SIG-M5 treated with dmso at 0.1 percent for 504 hours (cell line): ENCODE data around the gene OBSCN.

Experiments used
- DNase-seq: peaks from one replicate; lab custom pipeline; 2025; ENCODE audit not compliant: unreplicated experiment; lab: John Stamatoyannopoulos, UW

OBSCN gene

DNA sequence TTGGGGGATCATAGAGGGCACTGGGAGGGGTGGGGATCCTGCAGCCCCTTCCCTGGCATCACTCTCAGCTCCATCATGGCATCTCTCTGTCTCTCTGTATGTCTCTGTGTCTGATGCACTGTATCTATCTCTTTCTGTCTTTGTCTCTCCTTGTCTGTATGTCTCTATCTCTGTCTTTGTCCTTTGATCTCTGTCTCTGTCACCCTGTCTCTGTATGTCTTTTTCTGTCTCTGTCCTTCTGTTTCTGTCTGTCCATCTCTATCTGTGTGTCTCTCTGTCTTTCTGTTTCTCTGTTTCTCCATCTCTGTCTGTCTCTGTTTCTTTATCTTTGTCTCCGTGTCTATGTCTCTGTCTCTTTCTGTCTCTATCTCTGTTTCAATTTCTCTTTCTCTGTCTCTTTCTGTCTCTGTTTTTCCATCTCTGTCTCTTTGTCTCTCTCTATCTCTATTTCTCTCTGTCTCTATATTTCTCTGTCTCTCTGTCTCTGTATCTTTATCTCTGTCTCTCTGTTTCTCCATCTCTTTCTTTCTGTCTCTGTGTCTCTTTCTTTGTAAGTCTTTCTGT is 142.4 kb downstream of the OBSCN start:
- DNase-seq = no peak

DNA sequence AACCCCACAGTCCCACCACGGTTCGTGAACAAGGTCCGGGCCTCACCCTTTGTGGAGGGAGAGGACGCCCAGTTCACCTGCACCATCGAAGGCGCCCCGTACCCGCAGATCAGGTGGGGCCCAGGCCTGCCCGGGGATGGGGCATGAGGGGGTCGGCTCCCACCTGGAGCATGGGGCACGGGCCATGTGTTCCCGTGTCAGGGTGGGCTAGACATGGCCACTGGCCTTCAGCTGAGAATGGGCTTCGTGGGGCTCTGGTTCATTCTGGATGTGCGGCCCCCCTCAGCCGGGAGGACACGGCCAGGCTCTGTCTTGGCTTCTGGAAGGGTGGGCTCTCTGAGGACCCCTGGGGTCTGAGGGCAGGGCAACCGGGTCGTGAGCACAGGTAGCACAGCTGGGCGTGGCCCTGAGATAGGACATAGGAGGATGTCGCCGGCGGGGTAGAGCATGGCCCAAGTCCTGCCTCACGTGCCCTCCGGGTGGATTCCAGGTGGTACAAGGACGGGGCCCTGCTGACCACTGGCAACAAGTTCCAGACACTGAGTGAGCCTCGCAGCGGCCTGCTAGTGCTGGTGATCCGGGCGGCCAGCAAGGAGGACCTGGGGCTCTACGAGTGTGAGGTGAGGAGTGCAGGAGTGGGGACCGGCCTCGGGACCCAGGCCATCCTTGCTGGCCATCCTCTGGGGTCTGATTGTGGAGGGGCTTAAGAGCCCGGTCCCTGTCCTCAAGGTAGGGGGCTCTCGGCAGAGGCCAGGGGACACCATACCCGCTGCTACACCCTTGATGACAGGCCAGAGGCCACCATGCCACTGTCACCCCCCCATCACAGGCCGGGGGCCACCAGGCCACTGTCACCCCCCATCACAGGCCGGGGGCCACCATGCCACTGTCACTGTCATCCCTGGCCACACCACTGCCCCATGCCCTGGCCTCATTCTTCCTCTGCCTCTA is 143.3 kb downstream of the OBSCN start:
- DNase-seq = no peak

DNA sequence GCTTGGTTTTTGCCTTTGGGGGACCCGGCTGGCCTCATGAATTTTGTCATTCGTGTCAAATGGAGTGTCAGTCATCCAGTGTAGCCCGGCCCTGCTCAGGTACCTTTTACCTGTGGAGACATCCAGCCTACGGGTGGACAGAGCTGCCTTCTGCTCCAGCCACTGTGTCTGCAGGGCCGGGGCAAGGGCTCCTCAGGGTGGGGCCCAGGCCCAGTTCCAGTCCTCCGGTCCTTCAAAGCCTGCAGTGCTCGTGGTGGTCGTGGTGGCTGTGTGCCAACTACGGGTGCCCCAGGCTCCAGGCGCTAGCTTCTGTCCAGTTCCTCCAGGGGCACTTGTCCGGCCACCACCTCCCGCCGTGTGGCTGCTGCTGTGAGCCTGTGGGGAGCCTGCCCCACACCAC is 144.0 kb downstream of the OBSCN start:
- DNase-seq = no peak

DNA sequence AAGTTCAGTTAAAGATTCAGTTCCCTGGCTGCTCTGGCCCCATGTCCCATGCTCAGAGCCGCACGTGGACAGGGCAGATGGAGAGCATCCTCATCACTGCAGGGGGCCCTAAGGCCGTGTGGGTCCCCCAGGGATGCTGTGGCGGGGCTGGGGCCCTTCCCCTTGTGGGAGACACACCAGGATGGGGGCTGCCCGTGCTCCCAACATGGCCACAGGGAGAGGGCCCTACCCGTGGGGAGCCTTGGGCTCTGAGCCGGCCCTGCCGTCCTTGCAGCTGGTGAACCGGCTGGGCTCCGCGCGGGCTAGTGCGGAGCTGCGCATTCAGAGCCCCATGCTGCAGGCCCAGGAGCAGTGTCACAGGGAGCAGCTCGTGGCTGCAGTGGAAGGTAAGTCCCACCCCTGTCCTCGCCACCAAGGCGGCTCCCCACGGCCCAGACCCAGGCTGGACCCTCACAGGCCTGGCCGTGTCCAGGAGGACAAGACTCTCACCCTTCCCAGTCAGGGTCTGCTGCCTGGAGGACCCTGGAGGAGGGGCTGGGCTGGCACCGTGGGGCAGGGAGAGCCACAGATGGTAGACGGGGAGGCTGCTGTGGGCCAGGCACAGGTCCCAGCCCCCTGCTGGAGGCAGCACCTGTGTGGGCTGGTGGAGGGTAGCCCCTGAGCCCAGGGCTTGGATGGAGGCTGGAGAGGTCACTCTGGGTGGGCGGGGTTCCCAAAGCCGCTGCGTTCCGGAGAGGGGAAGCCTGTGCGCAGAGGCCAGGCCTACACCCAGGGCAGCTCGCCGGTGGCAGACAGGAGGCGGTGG is 145.0 kb downstream of the OBSCN start:
- DNase-seq = no peak

DNA sequence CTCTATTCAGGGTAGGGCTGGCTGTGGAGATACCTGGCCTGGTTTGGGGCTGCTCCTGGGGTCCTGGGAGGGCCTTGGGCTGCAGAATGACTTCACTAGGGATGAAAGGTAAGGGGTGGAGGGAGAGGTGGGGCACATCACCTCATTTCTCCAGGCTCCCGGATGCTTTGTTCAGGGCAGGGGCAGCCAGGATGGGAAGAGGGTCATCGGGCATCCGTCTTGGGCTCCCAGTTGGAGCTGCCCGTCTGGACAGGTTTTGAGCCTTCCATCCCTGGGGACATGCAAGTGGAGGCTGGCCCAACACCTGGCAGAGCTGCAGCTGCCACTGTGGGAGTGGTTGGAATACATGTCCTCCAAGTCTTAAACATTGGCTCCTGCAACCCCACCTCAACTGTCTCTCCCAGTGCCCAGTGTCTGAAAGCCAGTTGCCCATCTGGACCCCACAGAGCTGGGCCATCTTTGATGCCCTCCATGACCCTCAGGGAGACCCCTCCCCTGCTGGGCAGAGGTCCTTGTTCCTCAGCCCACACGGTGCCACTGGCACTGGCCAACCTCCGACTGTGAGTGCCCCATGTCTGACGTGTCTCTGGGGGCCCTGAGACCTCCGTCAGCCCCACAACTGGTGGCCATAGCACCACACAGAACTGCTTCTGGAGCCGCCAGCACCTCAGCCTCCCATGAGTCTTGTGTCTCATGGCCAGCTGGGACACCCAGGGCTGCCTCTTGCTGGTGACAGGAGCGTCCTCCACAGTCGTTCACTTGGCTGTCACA is 145.9 kb downstream of the OBSCN start:
- DNase-seq = no peak

DNA sequence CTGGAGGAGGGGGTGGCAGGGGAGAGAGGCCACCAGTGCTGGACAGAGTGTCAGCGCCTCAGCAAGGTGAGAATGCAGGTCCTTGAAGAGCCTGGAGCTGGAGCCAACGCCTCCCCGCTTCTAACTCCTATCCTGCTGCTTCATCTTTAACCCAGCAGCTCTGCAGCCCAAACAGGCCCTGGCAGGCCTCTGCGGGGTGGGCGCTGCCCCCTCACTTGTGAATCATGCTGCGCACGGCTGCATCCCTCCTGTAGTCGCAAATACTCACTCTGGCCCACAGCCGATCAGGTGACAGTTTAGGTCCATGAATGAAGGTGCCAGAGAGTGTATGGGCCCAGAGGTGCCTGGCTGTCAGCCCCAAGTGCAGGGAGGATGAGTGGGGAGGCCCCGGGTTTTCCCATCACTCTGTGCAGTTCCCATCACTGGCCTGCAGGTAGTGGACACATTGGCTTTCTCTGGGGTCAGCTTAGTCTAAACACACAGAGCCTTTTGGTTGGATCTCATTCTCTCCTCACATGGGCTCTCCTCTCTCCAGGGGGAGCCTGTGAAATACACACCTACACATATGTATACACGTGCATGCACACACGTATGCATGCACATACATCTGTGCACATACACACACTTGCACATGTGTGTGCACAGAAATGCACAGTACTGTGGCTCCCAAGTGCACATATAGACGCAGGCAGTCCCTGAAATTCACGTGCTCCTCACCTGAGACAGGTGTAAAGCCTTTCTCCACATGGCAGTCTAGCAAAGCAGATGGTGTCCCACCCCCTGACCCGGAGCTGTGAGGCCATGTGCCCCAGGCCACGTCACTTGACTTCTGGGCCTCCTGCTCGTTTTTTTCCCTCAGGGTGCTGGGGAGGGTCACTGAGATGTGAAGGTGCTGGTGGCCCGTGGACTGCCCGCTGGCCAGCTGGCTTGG is 146.8 kb downstream of the OBSCN start:
- no peak for DNase-seq

DNA sequence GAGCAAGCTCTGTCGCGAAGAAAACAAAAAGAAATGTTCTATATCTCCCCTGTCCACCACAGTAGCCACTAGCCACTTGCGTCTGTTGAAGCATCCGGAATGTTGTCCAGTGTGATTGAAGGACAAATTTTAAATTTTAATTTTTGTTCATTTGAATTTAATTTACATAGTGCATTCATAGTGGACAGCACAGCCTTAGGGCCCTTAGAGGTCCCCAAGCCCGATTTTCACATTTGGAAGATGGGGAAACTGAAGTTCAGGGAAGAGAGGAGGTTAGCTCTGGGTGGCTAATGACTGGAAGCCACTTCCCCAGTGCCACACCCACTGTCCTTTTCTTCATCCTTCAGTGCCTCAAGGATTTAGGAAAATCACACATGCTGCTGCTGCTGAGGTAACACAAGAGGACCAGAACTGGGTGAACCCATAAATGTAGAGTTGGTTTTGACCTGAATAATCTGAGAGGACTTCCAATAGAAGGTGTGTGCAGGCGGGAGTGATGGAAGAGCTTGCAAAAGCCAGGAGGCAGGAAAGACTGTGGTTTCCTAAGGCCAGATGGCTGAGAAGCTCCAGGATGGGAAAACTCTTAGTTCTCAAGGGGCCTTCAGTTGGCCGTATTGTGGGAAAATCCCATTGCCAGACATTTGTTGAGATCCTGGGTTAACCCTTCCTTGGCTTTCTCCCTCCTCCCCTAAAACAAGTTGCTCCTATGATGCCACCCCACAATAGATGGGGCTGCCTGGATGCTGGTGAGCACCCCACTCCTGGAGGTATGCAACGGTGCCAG is 149.2 kb downstream of the OBSCN start:
- no peak for DNase-seq

DNA sequence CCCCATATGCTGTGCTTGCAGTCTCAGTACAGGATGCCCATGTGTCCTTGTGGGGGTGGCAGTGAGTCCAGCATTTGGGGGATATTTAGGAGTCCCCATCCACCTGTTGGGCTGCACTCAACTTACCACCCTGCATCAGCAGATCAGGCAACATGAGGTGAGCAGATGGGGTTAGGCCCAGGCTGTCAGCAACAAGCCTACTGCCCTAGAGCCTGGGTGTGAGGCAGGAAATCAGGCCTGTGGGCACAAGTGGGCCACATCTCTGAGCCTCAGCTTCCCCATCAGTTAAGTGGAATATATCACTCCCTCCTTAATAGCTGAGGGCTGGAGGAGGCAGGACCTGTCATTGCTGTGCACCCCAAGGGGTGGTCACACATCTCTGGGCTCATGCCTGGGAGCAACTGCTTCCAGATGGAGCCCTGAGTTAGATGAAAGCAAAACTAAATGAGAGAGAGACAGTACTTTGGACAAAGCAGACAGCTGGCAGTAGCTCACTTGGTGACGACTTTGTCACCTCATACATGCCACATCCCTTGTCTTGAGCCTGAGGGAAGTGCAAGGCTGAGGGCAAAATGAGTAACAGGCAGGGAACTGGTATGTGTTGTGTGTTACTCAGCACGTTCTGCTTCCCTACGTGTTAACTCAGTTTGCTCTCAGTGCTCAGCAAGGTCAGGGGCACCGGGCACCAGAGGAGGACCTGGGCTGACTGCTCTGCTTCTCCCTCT is 150.4 kb downstream of the OBSCN start:
- no peak for DNase-seq

DNA sequence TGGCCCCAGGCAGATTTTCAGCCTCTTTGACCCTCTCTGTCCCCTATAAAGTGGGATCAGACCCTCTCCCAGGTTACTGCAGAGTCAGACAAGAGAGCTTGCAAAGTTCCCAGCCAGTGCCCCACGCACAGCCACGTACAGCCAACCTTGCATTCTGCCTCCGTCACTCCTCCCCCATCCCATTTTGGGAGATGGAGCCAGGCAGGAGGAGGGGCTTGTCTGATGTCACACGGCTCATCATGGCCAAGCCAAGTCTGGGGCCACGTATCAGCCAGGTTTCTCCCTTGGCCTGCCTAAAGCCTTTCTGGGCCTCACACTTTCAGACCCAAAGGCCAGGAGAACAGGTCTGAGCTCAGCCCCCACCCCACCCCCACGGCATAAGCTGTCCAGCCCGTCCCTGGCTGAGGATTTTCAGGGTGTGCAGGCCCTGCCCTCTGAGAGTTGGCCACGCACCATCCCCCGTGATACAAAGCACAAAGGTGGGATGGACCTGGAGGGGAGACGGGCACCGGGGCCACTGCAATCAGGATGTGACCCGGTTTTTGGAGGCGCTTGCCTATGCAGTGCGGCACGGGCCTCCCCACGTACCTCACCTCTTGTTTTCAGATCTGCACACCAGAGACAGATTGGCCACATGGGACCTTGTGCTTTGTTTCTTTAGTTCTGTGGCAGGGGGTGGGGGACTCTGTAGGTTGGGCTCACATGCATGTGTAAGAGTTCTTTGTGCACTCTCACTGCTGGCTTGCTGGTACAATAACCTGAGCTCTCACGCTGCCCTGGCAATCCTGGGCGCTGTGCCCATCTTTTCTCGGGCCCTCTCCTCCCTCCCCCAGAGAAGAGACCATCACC is 151.1 kb downstream of the OBSCN start:
- DNase-seq = no peak

DNA sequence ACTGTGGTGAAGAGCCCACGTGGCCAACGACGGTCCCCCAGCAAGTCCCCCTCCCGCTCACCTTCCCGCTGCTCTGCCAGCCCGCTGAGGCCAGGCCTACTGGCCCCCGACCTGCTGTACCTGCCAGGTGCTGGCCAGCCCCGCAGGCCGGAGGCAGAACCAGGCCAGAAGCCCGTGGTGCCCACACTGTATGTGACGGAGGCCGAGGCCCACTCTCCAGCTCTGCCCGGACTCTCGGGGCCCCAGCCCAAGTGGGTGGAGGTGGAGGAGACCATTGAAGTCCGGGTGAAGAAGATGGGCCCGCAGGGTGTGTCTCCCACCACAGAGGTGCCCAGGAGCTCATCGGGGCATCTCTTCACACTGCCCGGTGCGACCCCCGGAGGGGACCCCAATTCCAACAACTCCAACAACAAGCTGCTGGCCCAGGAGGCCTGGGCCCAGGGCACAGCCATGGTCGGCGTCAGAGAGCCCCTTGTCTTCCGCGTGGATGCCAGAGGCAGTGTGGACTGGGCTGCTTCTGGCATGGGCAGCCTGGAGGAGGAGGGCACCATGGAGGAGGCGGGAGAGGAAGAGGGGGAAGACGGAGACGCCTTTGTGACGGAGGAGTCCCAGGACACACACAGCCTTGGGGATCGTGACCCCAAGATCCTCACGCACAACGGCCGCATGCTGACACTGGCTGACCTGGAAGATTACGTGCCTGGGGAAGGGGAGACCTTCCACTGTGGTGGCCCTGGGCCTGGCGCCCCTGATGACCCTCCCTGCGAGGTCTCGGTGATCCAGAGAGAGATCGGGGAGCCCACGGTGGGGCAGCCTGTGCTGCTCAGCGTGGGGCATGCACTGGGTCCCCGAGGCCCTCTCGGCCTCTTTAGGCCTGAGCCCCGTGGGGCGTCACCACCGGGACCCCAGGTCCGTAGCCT is 152.0 kb downstream of the OBSCN start:
- no peak for DNase-seq

DNA sequence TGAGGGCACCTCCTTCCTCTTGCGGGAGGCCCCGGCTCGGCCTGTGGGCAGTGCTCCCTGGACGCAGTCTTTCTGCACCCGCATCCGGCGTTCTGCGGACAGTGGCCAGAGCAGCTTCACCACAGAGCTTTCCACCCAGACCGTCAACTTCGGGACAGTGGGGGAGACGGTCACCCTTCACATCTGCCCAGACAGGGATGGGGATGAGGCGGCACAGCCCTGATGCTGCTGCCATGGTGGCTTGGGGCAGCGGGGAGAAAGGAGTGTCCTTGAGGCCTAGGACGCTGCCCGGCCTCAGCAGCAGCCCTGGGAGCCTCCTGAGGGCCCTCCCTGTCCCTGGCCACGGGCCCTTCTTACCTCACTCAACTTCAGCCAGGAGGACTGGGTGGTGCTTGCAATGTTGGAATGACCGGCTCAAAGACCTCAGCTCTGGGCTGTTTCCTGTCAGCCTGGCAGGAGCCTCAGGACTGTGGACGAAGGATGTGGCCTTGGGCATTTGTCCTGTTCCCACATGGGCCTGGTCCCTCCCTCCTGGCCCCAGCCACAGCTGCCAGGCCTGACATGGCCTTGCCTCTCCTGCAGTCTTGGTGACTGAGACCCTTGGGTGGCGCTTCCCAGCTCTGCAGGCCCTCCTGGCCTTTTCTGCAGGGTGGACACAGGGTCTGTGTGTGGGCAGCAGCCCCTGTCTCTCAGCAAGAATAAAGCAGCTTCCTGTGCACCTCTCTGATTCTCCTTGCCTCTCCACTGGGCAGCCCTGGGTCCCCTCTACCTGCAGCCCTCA is 152.9 kb downstream of the OBSCN start:
- no peak for DNase-seq

DNA sequence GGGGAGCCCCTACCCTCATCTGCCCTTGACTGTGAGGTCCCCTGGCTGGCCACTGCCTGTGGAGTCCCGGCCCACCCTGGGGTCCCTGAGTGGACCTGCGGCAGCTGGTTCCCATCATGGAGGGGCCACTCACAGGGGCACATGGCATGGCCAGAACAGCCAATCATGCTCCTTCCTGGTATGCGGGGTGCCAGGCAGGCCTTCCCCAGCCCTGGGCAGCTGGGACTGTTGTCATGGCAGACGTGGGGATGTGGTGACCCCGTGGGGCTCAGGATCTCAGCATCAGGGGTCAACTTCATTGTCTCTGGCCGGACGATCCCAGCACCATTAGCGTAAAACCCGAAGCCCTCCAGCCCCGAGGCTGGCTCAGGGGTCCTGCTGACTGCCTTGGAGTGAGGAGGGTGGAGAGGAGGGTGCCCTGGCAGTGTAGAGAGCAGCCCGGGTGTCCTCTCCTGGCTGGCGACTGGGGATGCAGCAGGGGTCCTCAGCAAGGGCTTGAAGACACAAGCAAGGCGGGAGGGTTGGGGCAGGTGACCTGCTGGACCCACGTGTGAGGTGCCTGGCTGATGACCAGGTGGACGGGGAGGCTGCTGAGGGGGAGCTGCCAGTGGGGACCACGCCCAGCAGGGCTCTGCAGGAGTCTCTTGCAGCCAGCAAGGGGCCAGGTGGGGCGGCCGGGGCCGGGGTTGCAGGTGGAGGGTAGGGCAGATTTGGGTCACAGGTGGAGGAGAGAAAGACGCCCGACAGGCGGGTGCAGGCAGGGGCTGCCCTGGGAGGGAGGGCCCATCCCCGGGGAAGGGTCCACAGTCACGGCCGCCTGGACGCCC is 153.7 kb downstream of the OBSCN start:
- no peak for DNase-seq

DNA sequence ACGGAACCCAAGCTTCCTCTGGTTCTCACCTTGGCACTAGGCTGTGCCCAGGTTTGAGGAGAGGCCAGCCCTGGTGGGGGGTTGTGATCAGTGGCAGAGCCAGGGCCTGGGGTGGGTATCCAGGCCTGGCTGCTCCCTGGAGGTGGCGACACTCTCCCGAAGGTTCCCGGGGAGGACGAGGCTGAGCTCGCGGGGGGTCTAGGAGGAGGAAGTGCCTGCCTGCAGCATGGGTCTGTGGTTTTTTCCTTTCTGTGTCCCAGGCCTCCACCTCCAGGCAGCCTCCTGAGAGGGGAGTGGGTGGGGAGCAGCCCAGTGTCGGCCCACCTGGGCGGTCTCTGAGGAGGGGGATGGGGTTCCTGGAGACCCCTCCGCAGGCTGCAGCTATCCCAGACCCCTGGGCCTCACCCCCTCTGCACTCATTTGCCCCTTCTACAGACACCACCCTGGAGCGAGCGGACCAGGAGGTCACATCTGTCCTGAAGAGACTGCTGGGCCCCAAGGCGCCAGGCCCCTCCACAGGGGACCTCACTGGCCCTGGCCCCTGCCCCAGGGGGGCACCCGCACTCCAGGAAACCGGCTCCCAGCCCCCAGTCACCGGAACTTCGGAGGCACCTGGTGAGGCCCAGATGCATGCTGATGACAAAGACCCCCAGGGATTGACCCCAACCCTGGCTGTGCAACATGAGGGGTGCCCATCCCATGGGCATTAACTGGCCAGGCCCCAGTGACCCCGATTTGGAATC is 154.5 kb downstream of the OBSCN start:
- no peak for DNase-seq

DNA sequence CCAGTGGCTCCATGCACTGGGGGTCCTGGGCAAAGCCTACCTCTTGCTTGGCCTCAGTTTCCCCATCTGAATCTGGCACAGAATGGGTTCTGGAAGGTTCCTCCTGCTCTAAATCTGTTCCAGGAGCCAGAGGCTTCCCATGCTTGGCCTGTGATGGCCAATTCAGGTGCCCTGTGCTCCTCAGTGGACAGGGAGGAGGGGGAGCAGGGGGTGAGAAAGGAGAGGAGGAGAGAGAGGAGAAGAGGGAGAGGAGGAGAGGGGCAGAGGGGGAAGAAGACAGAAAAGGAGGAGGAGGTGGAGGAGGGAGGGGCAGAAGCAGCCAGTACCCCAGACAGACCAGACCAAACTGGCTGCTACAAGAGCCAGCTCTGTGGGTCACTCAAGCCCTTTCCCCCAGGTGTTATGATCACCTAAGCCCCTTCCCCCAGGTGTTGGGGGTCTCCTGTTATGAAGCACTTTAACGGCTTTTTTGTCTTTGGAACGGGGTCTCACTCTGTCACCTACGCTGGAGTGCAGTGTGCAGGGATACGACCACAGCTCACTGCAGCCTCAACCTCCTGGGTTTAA is 155.1 kb downstream of the OBSCN start:
- DNase-seq = no peak
